Esophagus squamous epithelium (tissue), 5 donors: ENCODE measurements around the gene PRKACA. TPM values are rescaled to one million over a fixed set of nuclear protein-coding genes. Genes with fewer than 3 reads are reported as not detected.

Source experiments
- DNase-seq: peaks from one replicate; lab custom pipeline; 2025; lab: John Stamatoyannopoulos, UW
- H3K27ac ChIP-seq, 4 donors: fragments of 200-600 bp; sonication (generic); one replicate each; pipeline ENCODE4 v1.5.1; 2016 to 2019; ENCODE audit warnings: mild to moderate bottlenecking in 1 of 4
- H3K27me3 ChIP-seq, 4 donors: fragments of 200-600 bp; sonication (generic); 1 replicate in 3 of 4; 2 replicates in 1 of 4; pipeline versions ENCODE4 v1.5.1 to v1.6.0; 2017 to 2021; ENCODE audit warnings: antibody characterized with exemption in 1 of 4
- H3K36me3 ChIP-seq, 3 donors: fragments of 200-600 bp; sonication (generic); one replicate each; pipeline ENCODE4 v1.5.1; 2016 to 2019
- H3K4me1 ChIP-seq, 3 donors: fragments of 200-600 bp; sonication (generic); one replicate each; pipeline ENCODE4 v1.5.1; 2017 to 2019
- H3K4me3 ChIP-seq, 4 donors: fragments of 200-600 bp; sonication (generic); 1 replicate in 3 of 4; 2 replicates in 1 of 4; pipeline ENCODE4 v1.5.1; 2016 to 2019; ENCODE audit warnings: mild to moderate bottlenecking in 2 of 4, moderate library complexity in 1 of 4
- H3K9me3 ChIP-seq, 3 donors: fragments of 200-600 bp; sonication (generic); one replicate each; pipeline ENCODE4 v1.5.1; 2016 to 2019
- POLR2A ChIP-seq, 4 donors: fragments of 450-650 bp; IDR thresholded peaks; one replicate each; pipeline ENCODE4 v1.6.1; 2017; ENCODE audit warnings: antibody characterized with exemption in 4 of 4, mild to moderate bottlenecking in 4 of 4, moderate library complexity in 3 of 4
- WGBS, 2 donors: methylation state at CpG; one replicate each; pipeline ENCODE4 v1.1.5; 2018; 5-methylcytosine and 5-hydroxymethylcytosine counted together
- intact Hi-C: fragments of 100-400 bp; cut with DNase I; formaldehyde crosslinking; loops from one replicate; pipeline ENCODE4 v1.15.0; 2022
- total RNA-seq, 4 donors: library from RNA; depleted of rRNA; stranded (reverse); fragments of >200 nt; gene quantifications; one replicate each; pipeline ENCODE4 v1.1.0, GENCODE V29; 2016
- TF ChIP-seq, protein P1 (sequence below), 6 experiments: fragments of 450-650 bp in 4 of 6; fragments of 200-600 bp in 2 of 6; sonication (generic) in 2 of 6; IDR thresholded peaks; one replicate each; pipeline ENCODE4 v1.5.1; 2016 to 2019; ENCODE audit warnings: antibody characterized with exemption in 6 of 6, mild to moderate bottlenecking in 4 of 6, moderate library complexity in 4 of 6
- donor health status: DM: yes; HTN: yes; CAD: no.

PRKACA gene
- total RNA-seq, 4 donors from 2014 or later: 28.6 to 42.8 (median 37.0) TPM

DNA sequence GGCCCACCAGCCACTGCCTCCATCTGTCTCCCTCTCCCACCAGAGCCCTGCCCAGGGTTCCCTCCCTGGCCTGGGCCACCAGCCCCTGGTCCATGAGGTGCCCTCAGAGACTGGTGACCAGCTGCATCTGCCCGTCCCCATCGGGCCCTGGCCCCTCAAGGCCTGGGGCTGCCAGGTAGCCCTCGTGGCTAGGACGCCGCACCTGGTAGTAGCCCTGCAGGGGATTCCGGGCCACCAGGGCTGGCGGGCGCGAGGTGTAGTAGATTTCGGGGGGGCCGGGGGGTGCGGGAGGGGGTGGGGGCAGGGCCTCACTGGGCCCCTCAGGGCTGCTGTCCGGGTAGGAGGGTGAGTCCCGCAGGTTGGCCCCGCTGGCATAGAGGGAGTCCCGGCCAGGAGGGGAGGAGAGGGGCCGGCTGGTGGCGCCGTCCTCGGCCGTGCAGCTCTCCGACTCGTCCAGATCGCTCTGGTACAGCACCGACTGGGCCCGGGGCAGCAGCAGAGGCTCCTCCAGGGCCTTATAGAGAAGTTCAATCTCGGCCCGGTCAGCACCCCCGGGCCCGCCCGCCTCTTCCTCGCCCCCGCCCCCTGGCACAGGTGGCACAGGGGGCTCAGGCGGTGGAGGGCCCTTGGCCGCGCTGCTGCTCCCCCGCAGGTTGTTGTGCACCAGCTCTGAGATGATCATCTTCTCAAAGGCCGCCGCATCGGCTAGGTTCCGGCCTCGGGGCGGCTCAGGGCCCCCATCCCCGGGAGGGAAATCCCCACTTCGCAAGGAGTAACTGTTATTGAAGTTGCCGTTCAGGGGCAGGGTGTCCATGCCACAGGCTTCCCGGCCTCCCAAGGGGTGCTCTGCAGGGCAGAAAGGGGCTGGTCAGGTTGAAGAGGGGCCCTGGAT is 33.5 kb upstream of the PRKACA start:
- TF ChIP-seq, protein P1, sequence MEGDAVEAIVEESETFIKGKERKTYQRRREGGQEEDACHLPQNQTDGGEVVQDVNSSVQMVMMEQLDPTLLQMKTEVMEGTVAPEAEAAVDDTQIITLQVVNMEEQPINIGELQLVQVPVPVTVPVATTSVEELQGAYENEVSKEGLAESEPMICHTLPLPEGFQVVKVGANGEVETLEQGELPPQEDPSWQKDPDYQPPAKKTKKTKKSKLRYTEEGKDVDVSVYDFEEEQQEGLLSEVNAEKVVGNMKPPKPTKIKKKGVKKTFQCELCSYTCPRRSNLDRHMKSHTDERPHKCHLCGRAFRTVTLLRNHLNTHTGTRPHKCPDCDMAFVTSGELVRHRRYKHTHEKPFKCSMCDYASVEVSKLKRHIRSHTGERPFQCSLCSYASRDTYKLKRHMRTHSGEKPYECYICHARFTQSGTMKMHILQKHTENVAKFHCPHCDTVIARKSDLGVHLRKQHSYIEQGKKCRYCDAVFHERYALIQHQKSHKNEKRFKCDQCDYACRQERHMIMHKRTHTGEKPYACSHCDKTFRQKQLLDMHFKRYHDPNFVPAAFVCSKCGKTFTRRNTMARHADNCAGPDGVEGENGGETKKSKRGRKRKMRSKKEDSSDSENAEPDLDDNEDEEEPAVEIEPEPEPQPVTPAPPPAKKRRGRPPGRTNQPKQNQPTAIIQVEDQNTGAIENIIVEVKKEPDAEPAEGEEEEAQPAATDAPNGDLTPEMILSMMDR (IDR thresholded peaks at IDR 0.05): no peak
- no peak for TF ChIP-seq POLR2A (IDR thresholded peaks at IDR 0.05)
- no peaks in the 10 kb centered on the region for H3K9me3 ChIP-seq
- H3K36me3 ChIP-seq: peaks cover 0 to 46% (median 4%) of the 10 kb centered on the region in 3 donors
- no peak overlapping the region for H3K4me3 ChIP-seq
- DNase-seq: no peak
- no peaks in the 10 kb centered on the region for H3K27me3 ChIP-seq
- WGBS, 2 donors: 50 to 85% methylated on average over 3 to 4 of the region's 47 CpGs
- intact Hi-C loops: no loop called here
- peak overlapping the region in 3 of 4 donors; percentile 78 to 89 (median 85) for H3K27ac ChIP-seq
- peaks cover 25 to 34% (median 29%) of the 10 kb centered on the region in 3 donors for H3K4me1 ChIP-seq

- Histone ChIP-seq H3K36me3 (peaks cover 0 to 38% (median 4%) of the 10 kb centered on the region in 3 donors), H3K27me3 (no peaks in the 10 kb centered on the region), H3K9me3 (no peaks in the 10 kb centered on the region), H3K4me3 (peak overlapping the region in 3 of 4 donors; percentile 23 to 54 (median 32)), H3K4me1 (peaks cover 25 to 34% (median 29%) of the 10 kb centered on the region in 3 donors), H3K27ac (peak overlapping the region; percentile 57 to 89 (median 82))
- 40 to 43% methylated on average over 2 to 6 of the region's 10 CpGs for WGBS, 2 donors
- DNase-seq: no peak
- TF ChIP-seq, protein P1 (IDR thresholded peaks at IDR 0.05): no peak
- TF ChIP-seq POLR2A (IDR thresholded peaks at IDR 0.05): no peak
- intact Hi-C loops: no loop called here
These were observed 32.6 kb upstream of the PRKACA start for GRCh38 chr19:14150041-14150769.

DNA sequence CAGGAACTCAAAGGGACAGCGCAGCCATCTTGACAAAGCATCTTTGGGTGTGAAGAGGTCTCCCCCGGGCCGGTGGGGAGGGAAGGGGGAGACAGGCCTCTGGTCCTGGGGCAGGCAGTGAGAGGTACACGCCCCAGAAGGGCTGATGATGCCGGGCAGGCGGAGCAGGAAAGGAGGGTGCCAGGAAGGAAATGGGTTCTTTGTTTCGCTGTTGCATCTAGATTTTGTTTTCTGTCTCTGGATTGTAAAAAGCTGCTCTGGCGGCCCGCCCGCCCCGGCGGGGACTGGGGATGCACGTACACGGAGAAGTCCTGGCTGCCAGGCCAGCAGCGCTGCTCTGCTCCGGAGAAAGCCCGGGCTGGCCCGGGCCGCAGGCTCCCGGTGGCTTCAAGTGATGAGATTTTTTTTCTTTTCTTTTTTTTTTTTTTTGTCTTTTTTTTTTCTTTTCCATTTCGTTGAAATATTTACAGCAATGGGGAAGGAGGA is 32.0 kb upstream of the PRKACA start:
- 1 to 6% methylated on average over 14 of the region's 21 CpGs for WGBS, 2 donors
- peak overlapping the region in 3 of 4 donors; percentile 23 to 54 (median 32) for H3K4me3 ChIP-seq

DNA sequence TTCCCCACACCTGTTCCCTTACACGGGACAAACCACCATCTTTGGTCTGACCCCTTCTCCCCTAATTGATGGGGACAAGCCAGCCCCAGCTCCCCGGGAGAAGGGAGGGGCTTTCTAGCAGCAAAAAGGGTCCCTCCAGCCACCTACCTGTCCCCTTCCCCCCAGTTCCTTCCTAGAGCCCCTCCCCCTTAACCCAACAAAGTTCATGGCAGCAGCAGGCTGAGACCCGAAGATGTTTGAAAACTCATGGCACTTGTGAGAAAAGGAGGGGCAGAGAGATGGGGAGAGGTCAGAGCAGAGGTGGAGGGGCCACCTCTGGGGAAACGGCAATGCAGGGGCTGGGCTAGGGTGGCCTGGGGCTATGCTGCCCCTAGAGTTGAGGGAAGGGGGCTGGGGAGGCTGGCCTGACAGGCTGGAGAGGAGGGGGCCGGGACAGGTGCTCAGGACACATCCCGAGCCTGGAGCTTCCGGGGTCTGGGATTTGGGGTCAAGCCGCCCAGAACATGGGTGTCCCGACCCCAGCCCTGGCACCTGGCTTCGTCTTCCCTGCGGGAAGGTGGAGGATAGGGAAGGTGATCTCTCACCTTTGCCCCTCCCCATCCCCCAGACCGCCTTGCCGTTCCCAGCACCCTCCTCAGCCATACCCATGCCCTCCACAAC is 31.3 kb upstream of the PRKACA start:
- Histone ChIP-seq H3K27ac (peak overlapping the region; percentile 57 to 89 (median 82)), H3K27me3 (no peaks in the 10 kb centered on the region), H3K36me3 (peaks cover 0 to 25% (median 4%) of the 10 kb centered on the region in 3 donors), H3K9me3 (no peaks in the 10 kb centered on the region), H3K4me1 (peaks cover 25 to 34% (median 29%) of the 10 kb centered on the region in 3 donors), H3K4me3 (no peak overlapping the region)
- intact Hi-C loops: no loop called here
- no peak for DNase-seq
- TF ChIP-seq, protein P1 (IDR thresholded peaks at IDR 0.05): no peak
- no peak for TF ChIP-seq POLR2A (IDR thresholded peaks at IDR 0.05)
- 58 to 75% methylated on average over 11 of the region's 13 CpGs for WGBS, 2 donors

More for the DNA sequence above, 32.0 kb upstream of the PRKACA start:
- Histone ChIP-seq H3K36me3 (peaks cover 0 to 32% (median 4%) of the 10 kb centered on the region in 3 donors), H3K4me1 (peaks cover 25 to 34% (median 29%) of the 10 kb centered on the region in 3 donors), H3K27ac (peak overlapping the region; percentile 57 to 89 (median 82)), H3K27me3 (no peaks in the 10 kb centered on the region), H3K9me3 (no peaks in the 10 kb centered on the region)
- intact Hi-C loops: no loop called here
- TF ChIP-seq, protein P1 (IDR thresholded peaks at IDR 0.05): no peak
- no peak for TF ChIP-seq POLR2A (IDR thresholded peaks at IDR 0.05)
- no peak for DNase-seq
